HS-5 (cell line): ENCODE results near the gene RNF111.
"Not testable (repeated sequence)": the region's sequence is repeated elsewhere in the genome, so short reads cannot be mapped to it uniquely, and the experiment has no call there.

Source experiments
- DNase-seq: peaks from one replicate; pipeline ENCODE4 v3.0.0-alpha.2; 2012; ENCODE audit warnings: low read depth

The RNF111 gene

DNA sequence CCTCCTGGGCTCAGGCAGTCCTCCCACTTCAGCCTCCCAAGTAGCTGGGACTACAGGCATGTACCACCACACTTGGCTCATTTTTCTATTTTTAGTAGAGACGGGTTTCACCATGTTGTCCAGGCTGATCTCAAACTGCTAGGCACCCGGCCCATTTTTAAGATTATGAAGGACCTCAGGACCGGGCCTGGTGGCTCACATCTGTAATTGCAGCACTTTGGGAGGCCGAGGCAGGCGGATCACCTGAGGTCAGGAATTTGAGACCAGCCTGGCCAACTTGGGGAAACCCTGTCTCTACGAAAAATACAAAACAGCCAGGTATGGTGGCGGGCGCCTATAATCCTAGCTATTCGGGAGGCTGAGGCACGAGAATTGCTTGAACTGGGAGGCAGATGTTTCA, 12.8 kb downstream of the RNF111 start:
- DNase-seq, result not testable (repeated sequence)

DNA sequence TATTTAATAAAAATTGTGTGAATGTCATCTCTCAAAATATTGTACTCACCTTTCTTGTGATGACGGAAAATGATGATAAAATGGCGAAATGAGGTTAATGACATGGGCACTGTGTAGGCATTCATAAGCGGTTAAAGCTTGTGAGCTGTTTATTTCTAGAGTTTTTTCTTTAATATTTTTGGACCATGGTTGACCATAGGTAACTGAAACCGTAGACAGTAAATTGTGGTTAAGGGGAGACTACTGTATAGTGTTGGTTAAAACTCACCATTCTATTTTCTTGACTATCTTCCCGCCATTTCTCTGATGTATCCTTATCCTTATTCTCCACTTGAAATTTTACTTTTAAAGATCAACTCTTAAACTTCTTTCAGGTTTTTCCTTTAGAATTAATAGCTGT, 14.5 kb downstream of the RNF111 start:
- DNase-seq, result no peak

DNA sequence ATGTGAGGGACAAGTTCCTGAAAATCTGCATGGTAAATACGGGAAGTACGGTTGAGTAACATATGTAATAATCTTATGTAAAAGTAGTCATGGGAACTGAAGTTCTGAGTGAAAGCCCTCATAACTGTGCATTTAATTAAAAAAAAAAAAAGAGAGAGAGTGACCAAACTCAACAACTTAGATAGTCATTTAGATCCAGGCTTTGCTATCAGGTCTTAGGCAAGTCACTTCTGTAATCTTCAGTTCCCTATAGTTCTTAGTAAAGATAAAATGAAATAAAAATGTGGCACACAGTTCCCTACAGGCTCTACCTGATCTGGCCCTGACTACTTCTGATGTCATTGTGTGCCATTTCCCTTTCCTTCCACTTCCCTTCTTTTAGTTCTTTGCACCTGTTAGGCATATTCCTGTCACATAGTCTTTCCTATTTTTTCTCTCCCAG, 15.0 kb downstream of the RNF111 start:
- no peak for DNase-seq

GRCh38 chr15:59005579-59005978, 18.1 kb downstream of the RNF111 start:
- no peak for DNase-seq

GRCh38 chr15:59008086-59008485, 20.6 kb downstream of the RNF111 start:
- no peak for DNase-seq

GRCh38 chr15:59011262-59011952, 23.9 kb downstream of the RNF111 start:
- DNase-seq, result no peak

DNA sequence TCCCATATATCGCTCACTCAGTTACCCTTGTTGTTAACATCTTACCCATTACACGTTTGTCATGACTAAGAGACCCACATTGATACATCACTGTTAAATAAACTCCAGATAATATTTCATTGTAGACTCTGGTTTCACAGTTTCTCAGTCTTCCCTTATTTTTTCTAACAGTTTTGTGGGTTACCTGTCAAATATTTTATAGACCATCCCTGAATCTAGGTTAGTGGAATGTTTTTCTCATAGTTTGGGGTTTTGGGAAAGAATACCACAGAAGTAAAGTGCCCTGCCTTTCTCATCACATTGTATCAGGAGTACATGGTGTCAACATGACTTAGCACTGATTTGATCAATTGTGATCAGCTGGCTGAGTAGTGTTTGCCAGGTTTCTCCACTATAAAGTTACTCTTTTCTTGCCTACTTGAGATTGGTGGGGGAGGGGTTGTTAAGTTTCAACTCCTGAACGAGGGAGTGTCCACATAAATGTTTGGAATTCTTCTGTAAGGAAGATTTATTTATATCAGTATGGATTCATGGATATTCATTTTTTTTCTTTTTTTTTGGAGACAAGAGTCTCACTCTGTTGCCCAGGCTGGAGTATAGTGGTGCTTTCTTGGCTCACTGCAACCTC, 25.9 kb downstream of the RNF111 start:
- DNase-seq, result no peak

DNA sequence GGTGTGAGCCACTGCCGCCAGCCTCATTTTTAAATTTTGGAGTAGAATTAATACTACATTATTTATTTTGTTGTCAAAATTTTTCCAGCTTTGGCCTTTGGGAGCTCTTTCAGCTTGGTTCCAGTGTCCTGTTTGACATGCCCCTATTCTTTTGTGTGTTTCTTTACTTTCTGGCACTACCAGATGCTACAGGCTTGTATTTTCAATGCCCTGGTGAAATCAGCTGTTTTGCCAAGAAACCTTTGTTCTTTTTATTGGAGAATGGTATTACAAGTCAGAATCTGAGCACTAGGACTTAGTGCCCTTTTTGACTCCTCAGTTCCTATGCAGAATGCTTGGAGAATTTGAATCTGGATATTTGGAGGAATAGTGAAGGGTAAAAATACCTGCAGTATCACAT, 26.6 kb downstream of the RNF111 start:
- DNase-seq, result no peak

DNA sequence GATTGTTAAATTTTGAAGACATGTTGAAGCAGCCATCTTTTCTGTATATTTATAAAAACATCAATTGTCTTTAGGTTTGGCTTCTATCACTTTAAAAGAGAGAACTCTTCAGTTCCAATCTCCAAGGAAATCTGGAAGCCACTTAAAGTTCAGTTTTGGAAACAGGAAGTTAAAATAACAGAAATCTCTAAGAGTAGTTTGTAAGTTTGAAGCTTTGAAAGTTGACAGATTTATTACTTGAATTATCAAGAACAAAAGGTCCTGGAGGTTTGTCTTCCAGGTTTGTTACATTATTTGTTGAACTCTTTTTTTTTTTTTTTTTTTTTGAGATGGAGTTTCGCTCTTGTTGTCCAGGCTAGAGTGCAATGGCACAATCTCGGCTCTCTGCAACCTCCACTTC, 30.0 kb downstream of the RNF111 start:
- DNase-seq, result no peak

- no peak for DNase-seq
These were observed 31.4 kb downstream of the RNF111 start for GRCh38 chr15:59018833-59019232.

GRCh38 chr15:59020322-59020721, 32.9 kb downstream of the RNF111 start:
- DNase-seq, result no peak

DNA sequence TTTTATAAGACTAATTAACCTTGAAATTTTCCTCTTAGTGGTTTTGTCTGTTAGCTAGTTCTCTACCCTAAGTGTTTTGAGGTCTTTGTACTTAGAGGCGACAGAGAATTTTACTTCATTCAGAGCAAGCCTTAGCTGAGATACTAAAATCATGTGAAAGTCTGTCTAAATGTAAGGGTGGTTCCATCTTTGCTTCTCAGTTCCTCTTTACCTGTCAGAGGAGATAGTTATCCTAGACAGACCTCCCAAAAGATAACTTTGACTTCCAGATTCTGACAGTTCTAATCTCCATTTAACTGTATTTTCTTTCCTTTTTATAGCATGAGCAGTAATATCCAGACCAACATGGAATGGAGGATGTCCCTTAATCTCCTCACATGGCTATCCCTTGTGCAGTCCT, 34.7 kb downstream of the RNF111 start:
- DNase-seq, result no peak

GRCh38 chr15:59026207-59026606, 38.7 kb downstream of the RNF111 start:
- no peak for DNase-seq

DNA sequence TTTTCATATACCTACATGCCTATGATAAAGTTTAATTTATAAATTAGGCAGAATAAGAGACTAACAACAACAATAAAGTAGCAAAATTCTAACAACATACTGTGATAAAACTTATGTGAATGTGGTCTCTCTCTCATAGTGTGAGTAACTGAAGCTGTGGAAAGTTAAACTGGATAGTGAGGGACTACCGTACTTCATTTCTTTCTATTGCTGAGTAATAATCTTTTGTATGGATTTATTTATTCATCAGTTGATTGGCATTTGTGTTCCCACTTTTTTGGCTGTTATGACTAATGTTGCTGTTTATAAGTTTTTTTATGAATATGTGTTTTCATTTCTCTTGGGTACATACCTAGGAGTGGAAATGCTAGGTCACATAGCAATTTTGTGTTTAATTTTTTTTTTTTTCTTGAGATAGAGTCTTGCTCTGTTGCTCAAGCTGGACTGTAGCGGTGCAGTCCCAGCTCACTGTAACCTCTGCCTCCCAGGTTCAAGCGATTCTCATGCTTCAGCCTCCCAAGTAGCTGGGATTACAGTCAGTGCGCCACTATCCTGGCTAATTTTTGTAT, 41.0 kb downstream of the RNF111 start:
- DNase-seq, result no peak

DNA sequence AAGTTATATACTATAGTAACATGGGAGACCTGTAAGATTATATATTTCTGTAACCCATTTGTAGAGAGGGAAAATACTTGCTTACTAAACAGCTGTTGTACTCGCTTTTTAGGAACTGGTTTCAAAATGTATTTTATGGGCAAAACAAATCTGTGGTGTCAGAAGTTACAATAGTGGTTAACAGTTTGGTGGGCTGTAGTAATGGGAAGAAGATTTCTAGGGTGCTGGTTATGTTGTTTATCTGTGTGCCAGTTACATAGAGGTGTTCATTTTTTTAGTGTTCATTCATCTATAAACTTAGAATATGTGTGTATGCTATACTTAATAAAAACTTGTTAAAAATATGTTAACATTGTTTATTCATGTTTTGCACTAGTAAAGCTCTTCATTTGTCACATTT, 42.1 kb downstream of the RNF111 start:
- DNase-seq, result no peak

DNA sequence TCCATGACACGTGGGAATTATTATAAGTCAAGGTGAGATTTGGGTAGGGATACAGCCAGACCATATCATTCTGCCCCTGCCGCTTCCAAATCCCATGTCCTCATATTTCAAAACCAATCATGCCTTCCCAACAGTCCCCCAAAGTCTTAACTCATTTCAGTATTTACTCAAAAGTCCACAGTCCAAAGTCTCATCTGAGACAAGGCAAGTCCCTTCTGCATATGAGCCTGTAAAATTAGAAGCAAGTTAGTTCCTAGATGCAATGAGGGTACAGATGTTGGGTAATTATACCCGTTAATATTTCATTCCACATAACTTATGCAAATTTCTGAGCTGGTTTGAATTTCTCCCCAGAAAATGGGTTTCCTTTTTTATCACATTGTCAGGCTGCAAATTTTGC, 47.7 kb downstream of the RNF111 start:
- no peak for DNase-seq

DNA sequence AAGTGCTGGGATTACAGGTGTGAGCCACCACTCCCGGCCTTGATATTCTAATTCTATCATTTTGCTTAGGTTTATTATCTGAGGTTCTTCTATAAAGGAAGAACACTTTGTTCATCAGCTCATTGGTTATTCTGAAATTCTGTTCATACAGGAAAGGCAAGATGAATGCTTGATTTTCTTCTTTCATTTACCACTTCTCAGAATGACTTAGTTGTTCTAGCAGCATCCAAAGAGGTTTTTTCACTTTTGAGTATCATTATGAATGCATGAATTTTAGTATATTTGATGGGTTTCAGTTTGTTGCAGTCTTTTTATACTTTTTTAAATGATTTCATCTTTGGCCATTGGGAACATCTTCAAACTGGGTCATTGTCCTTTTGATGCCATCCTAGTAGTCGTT, 51.8 kb downstream of the RNF111 start:
- no peak for DNase-seq

DNA sequence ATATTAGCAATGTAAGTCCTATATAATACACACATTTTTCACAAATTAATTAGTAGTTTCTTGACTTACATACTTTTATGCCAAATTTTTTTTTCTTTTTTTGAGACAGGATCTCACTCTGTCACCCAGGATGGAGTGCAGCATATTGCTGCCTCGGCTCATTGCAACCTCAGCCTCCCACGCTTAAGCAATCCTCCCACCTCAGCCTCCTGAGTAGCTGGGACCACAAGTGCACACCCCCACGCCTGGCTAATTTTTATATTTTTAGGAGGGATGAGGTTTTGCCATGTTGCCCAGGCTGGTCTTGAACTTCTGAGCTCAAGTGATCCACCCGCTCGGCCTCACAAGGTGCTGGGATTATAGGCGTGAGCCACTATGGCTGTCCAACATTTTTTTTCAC, 54.6 kb downstream of the RNF111 start:
- no peak for DNase-seq

DNA sequence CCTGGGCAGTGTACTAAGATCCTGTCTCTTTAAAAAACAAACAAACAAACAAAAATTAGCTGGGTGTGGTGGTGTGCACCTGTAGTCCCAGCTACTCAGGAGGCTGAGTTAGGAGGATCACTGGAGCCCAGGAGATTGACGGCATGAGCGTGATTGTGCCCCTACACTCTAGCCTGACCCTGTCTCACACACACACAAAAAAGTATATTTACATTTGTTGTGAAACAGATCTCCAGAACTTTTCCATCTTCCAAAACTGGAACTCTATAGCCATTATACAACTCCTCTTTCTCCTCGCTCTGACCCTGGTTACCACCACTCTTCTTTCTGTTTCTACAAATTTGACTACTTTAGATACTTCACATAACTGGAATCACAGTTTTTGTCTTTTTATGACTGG, 61.4 kb downstream of the RNF111 start:
- no peak for DNase-seq

GRCh38 chr15:59051873-59052861, 64.7 kb downstream of the RNF111 start:
- DNase-seq, result no peak

DNA sequence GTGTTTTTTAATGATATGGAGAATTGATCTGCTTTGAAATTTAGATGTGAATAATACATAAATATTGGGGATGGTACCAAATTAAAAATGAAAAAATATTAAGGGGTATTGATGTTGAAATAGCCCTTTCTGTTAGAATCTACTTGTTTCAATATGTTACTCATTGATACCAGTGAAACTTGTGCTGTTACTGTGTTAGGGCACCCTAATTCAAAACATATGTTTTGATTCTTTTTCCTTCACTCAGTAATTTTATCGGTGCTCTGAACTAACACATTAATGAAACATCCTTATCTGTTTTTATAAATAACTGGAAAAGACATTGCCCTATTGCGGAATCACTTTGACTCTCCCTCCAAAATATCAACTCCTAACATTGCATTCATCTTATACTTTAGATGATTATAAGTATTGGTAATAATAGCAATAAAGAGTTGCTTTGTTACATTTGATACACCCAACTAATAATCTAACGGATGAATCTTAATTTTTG, 65.5 kb downstream of the RNF111 start:
- DNase-seq, result no peak

DNA sequence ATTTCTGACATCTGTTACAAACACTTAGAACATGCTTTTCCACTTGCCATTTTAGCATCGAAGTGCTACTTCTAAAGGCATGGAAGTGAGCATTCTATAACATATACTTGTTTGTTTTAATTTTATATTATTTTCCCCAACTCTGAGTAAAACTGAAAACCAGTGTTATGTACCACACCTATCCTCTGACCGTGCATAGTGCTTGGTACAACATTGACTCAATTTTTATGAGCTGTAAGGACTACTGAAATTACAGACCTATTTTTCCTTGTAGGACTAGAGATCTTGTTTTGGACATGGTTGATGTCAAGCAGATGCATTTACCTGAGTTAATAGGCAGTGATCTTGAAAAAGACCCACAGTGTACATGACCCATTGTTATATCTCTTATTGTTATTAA, 66.0 kb downstream of the RNF111 start:
- DNase-seq, result no peak
